ENCODE results near the gene LRP8. TPM values are rescaled to one million over a fixed set of nuclear protein-coding genes. Genes with fewer than 3 reads are reported as not detected.

The LRP8 gene
- total and polyA plus RNA-seq, 4 donors, result 0.15 to 0.75 (median 0.29) TPM

GRCh38 chr1:53255031-53255430 is 72.8 kb downstream of the LRP8 start:
- no peak overlapping the region for H3K27ac ChIP-seq (ENCODE audit: low read depth in 1 of 2, low read length in 2 of 2)
- no peak for TF ChIP-seq YY1 (IDR thresholded peaks at IDR 0.05)
- TF ChIP-seq HNF4A (conservative IDR thresholded peaks at IDR 0.05), result no peak
- no peak for TF ChIP-seq CTCF (IDR thresholded peaks at IDR 0.05; ENCODE audit: low read depth, low read length, missing input control)
- no peak for TF ChIP-seq FOXA2 (IDR thresholded peaks at IDR 0.05)
- TF ChIP-seq RXRA (IDR thresholded peaks at IDR 0.05), result no peak
- TF ChIP-seq EGR1 (IDR thresholded peaks at IDR 0.05; ENCODE audit: low read depth in 2 of 2), result no peak
- TF ChIP-seq HNF4G (IDR thresholded peaks at IDR 0.05), result no peak
- no peak for TF ChIP-seq ZBTB33 (IDR thresholded peaks at IDR 0.05)
- no peak for TF ChIP-seq REST (IDR thresholded peaks at IDR 0.05)
- TF ChIP-seq SP1 (IDR thresholded peaks at IDR 0.05), result no peak
- TF ChIP-seq NR2F2 (IDR thresholded peaks at IDR 0.05), result no peak
- no peak for TF ChIP-seq JUND (IDR thresholded peaks at IDR 0.05)
- no peak for TF ChIP-seq RAD21 (IDR thresholded peaks at IDR 0.05)
- no peak for TF ChIP-seq TAF1 (conservative IDR thresholded peaks at IDR 0.05)
- no peak for TF ChIP-seq GABPA (IDR thresholded peaks at IDR 0.05 in 1 of 2, conservative IDR thresholded peaks at IDR 0.05 in 1 of 2)
- no peak for TF ChIP-seq FOXA1 (IDR thresholded peaks at IDR 0.05)
- no peak for TF ChIP-seq ATF3 (IDR thresholded peaks at IDR 0.05)
- no peaks in the 10 kb centered on the region for H3K36me3 ChIP-seq (ENCODE audit: control insufficient read depth in 4 of 4, insufficient read depth in 3 of 4, low read depth in 1 of 4, low read length in 3 of 4)
- no peak for DNase-seq (ENCODE audit: low spot score)
- no peaks in the 10 kb centered on the region for H3K9me3 ChIP-seq (ENCODE audit: control insufficient read depth in 4 of 4, low read length in 3 of 4)
- no peak overlapping the region for H3K9ac ChIP-seq (ENCODE audit: low read depth in 1 of 2, low read length in 2 of 2)
- H3K27me3 ChIP-seq (ENCODE audit: control insufficient read depth in 4 of 4, insufficient read depth in 4 of 4, low read length in 3 of 4), result peaks cover 0 to 2% (median 0%) of the 10 kb centered on the region in 4 donors
- H3K4me3 ChIP-seq (ENCODE audit: low read depth in 1 of 3, low read length in 3 of 3), result no peak overlapping the region
- 96% methylated on average over 4 of the region's 4 CpGs for WGBS
- H3K4me1 ChIP-seq (ENCODE audit: control insufficient read depth in 4 of 4, insufficient read depth in 4 of 4, low read length in 3 of 4), result no peaks in the 10 kb centered on the region
